ENCODE measurements around the gene SCAMP1. TPM values are rescaled to one million over a fixed set of nuclear protein-coding genes. Genes with fewer than 3 reads are reported as not detected.
"Not testable (repeated sequence)": the region's sequence is repeated elsewhere in the genome, so short reads cannot be mapped to it uniquely, and the experiment has no call there.

SCAMP1 gene
- 30.8 TPM for polyA plus RNA-seq (ENCODE audit: insufficient read length)

GRCh38 chr5:78359831-78360673, at the start of gene SCAMP1:
SCAMP1 (plus strand) TSS chr5:78360617; CDS start chr5:78360672, 55 bp downstream.
- peak; percentile 96 for DNase-seq

- no peak for DNase-seq
Observed at GRCh38 chr5:78317515-78317914, 42.9 kb upstream of the SCAMP1 start.

GRCh38 chr5:78318337-78318736, 42.1 kb upstream of the SCAMP1 start:
- DNase-seq: no peak

GRCh38 chr5:78320401-78320800, 40.0 kb upstream of the SCAMP1 start:
- DNase-seq: peak; percentile 16

DNA sequence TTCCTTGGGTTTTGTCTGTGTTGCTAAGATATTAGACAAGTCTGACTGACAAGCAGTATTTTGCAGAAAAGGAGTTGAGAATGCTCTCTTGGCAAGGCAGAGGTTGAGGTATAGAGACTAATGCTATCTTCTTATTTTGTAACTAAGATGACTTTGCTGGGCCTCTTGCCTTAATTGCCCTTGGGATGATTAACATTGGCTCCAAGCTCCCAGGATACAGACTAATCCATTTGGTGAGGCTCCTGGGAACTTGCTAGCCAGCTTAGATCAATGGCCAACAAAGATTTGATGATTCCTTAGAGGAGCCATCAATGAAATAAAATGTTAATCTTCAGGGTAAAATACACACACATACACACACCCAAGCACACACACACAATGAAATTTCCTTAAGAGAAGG, 37.2 kb upstream of the SCAMP1 start:
- DNase-seq: no peak

DNA sequence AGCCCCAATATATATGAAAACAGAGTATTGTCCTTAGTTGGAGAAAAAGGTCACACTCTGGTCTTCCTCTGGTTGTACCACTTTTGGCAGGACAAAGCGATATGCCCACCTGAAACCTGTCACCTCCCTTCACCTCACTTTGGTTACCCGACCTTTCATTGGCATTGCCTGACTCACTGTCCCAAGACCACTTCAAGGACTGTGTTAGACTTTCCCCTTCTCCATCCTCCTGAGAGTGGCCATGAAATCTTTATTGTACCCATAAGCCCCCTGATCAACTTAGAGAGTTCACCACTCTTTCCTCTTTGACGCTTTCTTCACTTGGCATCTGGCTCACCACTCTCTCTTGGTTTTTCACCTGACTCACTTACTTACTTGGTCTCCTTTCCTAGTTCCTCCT, 33.5 kb upstream of the SCAMP1 start:
- no peak for DNase-seq

- DNase-seq: no peak
Observed at GRCh38 chr5:78327761-78328510, 32.5 kb upstream of the SCAMP1 start.

- no peak for DNase-seq
Observed at GRCh38 chr5:78328585-78329173, 31.7 kb upstream of the SCAMP1 start.

DNA sequence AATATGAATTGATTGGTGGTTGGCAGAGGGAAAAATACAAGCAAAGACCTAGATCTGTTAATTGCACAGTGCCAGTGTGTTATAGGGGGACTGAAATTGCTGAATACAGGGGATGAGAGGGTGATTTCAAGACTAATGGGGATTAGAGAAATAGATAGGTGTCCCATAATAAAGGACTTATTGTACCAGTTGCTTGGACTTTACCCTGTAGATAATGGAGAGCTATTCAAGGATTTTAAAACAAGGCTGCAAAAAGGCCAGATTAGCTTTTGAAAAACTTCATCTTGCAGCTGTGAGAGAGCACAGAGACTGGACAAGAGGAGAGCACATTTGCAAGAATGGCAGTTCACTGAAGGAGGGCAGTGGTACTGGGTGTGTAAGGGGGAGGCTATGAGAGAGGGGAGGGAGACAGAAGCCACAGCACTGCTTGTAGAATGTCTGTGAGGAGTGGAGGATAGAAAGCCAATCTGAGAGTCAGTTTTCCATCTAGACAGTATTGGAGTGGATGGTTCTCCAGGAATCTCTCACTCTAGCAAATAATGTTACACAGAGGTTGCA, 28.8 kb upstream of the SCAMP1 start:
- no peak for DNase-seq

GRCh38 chr5:78334811-78335210, 25.6 kb upstream of the SCAMP1 start:
- DNase-seq: no peak

- DNase-seq: no peak
Observed at GRCh38 chr5:78335976-78336375, 24.4 kb upstream of the SCAMP1 start.

DNA sequence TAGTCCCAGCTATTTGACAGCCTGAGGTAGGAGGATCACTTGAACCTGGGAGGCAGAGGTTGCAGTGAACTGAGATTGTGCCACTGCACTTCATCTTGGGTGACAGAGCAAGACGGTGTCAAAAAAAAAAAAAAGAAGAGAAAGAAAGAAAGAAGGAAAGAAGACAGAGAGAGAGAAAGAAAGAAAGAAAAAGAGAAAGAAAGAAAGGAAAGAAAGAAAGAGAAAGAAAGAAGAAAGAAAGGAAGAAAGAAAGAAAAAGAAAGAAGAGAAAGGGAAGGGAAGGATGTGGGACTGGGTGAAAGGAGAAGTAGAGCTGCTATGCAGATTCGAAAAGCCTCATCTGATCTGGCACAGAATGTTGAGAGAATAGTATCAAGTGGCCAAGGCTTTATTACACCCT, 23.7 kb upstream of the SCAMP1 start:
- no peak for DNase-seq

DNA sequence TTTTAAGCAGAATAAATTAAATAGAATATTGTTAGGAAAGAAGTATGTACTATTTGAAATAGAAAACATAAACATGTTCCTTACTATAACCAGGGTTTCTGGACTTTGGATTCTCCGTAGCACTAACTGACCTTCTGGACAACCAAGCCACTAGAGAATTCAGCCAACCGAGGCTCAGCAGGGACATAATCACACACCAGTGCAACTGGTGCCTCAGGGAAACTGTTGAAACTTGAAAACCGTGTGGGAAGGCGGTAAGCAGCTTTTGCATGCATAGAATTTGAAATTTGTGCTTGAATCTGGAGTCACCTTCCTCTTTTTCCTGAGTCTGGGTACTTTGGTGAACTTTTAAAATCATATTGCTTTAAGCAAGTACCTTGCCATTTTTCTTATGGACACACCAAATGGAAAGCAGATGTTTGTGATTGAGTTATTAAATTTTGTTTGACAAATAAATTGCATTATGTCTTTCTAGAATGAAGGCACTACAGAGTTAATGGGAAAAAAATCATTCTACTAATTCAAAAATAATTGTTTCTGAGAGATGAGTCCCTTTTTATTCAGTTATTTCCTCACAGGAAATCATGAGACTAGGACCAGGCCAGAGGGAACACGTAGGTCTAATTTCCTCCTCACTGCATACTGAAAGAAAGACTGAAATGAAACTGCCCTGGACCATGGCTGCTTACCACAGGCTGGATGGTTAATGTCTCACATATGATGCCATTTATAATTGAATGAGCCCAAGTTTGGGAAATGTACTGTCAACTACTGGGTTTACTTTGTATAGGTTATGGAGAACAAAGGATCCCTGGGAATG, 20.6 kb upstream of the SCAMP1 start:
- no peak for DNase-seq

GRCh38 chr5:78341440-78341839, 19.0 kb upstream of the SCAMP1 start:
- DNase-seq: no peak

- DNase-seq: no peak
Observed at GRCh38 chr5:78345485-78345884, 14.9 kb upstream of the SCAMP1 start.

DNA sequence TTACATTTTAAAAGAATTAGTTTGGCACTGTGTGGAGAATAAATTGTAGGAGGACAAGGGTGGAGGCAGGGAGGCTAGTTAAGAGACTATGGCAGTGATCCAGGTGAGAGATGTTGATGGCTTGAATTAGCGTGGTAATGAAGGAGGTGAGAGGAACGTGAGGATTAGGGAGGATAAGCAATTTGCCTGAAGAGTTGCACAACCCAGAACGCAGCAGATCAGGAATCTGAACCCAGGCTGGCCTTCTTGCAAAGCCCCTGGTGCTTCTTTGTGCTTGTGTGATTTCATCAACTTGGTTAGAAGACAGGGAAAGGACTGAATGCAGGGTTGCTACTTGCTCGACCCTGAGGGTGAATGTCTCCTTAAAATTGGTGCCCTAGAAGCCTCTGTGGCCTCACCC, 6.9 kb upstream of the SCAMP1 start:
- no peak for DNase-seq

DNA sequence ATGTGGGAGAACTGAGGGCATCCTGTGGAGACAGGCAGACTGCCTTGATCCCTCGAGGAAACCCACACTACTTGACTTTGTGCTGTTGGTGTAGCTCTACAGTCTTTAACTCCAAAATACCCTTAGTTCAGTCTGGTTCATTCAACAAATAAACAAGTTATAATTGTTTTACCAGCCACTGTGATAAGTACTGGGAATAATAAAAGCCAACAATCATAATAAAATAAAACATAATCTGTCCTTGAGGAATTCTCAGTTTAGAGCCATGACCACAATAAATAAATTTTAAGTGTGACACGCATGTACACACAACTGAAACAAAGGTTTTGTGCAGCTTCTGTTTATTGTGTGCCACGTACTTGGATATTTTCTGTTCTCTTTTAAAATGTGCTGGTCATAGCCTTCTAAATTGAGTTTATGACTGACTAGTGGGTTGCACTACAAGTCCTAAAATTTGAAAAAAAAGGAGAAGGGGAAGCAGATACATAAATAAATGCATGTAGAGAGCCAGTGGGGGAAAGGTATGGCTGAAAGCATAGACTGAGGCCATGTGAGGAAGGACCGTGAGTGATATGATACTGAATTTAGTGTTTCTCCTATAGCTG, 6.2 kb upstream of the SCAMP1 start:
- DNase-seq: no peak

- DNase-seq: peak; percentile 4
Observed at GRCh38 chr5:78355561-78355960, 4.9 kb upstream of the SCAMP1 start.

DNA sequence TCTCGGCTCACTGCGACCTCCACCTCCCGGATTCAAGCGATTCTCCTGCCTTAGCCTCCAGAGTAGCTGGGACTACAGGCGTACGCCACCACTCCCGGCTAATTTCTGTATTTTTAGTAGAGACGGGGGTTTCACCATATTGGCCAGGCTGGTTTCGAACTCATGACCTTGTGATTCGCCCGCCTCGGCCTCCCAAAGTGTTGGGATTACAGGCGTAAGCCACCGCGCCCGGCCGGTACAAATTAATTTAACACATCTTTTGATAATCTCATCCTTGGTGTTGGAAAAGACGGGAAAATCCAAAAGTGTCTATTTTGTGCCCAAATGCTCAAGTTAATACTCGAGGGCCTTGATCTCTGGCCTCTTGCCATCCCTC, 974 bp upstream of the SCAMP1 start:
- DNase-seq: not testable (repeated sequence)

DNA sequence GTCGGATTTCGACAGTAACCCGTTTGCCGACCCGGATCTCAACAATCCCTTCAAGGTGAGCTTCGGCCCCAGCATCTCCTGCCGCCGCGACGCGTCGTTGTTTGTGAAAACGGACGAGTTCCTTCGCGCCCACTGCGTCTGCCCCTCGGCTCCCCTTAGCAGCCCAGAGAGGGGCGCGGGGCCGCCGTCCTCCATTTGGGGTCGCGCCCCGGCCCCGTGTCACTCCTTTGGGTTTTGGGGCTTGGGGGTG, 182 bp downstream of the SCAMP1 start:
- DNase-seq: no peak

- peak; percentile 49 for DNase-seq
Observed at GRCh38 chr5:78360924-78361630, 660 bp downstream of the SCAMP1 start.

- DNase-seq: no peak
Observed at GRCh38 chr5:78361631-78361993, 1.2 kb downstream of the SCAMP1 start.
